Measurements from ENCODE around the gene CYP51A1. TPM values are rescaled to one million over a fixed set of nuclear protein-coding genes. Genes with fewer than 3 reads are reported as not detected.
A peak's percentile ranks its signal among the peaks of the same experiment; 100 is the strongest.
"Not testable (repeated sequence)": the region's sequence is repeated elsewhere in the genome, so short reads cannot be mapped to it uniquely, and the experiment has no call there.

Gene CYP51A1
- total RNA-seq = 49.2 and 50.2 TPM in 2 replicates
- long read RNA-seq, transcript CYP51A1-203 (10 exons, 1,729 nt) = minor isoform, 17 of 316 reads
- long read RNA-seq, transcript CYP51A1-201 (10 exons, 3,210 nt) = major isoform, 284 of 316 reads
- long read RNA-seq, partial matches to known transcripts = 8 of 316 reads
- long read RNA-seq, other reads (novel, unspliced or antisense) = 4 of 316 reads

DNA sequence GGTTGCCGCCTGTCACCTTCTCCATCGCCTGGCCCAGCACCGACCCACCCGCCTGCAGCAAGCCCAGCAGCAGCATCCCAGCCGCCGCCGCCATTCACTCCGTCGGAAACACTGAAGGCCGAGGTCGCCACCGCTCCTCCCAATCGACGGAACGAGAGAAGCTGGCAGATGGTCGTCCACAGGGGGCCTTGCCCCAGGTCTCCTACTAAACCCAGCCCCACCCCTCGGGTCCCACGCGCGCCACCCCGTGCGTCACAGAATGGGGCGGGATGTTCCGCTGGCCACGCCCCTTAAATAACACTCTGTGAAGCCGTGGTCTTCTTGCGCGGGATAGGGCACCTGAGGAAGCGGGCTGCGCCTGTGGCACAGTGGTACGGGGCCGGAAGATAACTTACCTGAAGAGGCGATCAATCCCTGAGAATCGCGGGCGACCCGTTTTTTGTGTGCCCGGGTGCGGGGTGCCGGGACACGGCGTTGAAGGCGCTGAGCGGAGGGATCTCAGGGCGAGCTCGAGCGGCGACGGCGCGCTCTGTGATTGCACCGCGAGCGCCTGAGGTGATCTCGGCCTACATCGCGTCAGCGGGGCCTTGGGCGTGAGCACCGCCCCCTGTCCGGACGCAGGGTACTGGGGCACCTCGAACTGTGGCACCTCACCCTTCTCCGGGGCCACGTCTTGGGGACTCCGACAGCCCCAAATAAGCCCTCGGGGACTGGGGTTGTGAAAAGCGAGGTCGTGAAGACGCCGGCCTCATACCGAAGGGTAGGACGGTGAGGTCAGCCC, at the start of gene CYP51A1:
CYP51A1 (minus strand) TSS at position 207 of the 781 bp plus-strand sequence; CDS start at position 94, 113 bp downstream.
- TF ChIP-seq, protein P1, sequence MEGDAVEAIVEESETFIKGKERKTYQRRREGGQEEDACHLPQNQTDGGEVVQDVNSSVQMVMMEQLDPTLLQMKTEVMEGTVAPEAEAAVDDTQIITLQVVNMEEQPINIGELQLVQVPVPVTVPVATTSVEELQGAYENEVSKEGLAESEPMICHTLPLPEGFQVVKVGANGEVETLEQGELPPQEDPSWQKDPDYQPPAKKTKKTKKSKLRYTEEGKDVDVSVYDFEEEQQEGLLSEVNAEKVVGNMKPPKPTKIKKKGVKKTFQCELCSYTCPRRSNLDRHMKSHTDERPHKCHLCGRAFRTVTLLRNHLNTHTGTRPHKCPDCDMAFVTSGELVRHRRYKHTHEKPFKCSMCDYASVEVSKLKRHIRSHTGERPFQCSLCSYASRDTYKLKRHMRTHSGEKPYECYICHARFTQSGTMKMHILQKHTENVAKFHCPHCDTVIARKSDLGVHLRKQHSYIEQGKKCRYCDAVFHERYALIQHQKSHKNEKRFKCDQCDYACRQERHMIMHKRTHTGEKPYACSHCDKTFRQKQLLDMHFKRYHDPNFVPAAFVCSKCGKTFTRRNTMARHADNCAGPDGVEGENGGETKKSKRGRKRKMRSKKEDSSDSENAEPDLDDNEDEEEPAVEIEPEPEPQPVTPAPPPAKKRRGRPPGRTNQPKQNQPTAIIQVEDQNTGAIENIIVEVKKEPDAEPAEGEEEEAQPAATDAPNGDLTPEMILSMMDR (IDR thresholded peaks at IDR 0.05) = peak; percentile 18
- peaks cover 11% of the 10 kb centered on the region for H3K36me3 Mint-ChIP-seq (ENCODE audit: unreplicated experiment)
- no peaks in the 10 kb centered on the region for H3K9me3 Mint-ChIP-seq (ENCODE audit: unreplicated experiment)
- H3K4me3 Mint-ChIP-seq (ENCODE audit: unreplicated experiment) = peak within 1 kb of the TSS; percentile 99
- DNase-seq (ENCODE audit: extremely low spot score, unreplicated experiment) = peak; percentile 98
- no peaks in the 10 kb centered on the region for H3K27me3 Mint-ChIP-seq (ENCODE audit: unreplicated experiment)
- peaks cover 37% of the 10 kb centered on the region for H3K4me1 Mint-ChIP-seq (ENCODE audit: unreplicated experiment)
- peak within 1 kb of the TSS; percentile 100 for H3K27ac Mint-ChIP-seq (ENCODE audit: unreplicated experiment)

- TF ChIP-seq, protein P1 (IDR thresholded peaks at IDR 0.05) = peak; percentile 95
- Mint-ChIP-seq H3K4me1 (ENCODE audit: unreplicated experiment) (peaks cover 12% of the 10 kb centered on the region), H3K27ac (ENCODE audit: unreplicated experiment) (peak within 1 kb of the TSS; percentile 34), H3K36me3 (ENCODE audit: unreplicated experiment) (no peaks in the 10 kb centered on the region), H3K27me3 (ENCODE audit: unreplicated experiment) (no peaks in the 10 kb centered on the region), H3K4me3 (ENCODE audit: unreplicated experiment) (peak within 1 kb of the TSS; percentile 70), H3K9me3 (ENCODE audit: unreplicated experiment) (peaks cover 7% of the 10 kb centered on the region)
- DNase-seq (ENCODE audit: extremely low spot score, unreplicated experiment) = peak; percentile 93
Observed at GRCh38 chr7:92178928-92179924, 44.9 kb upstream of the CYP51A1 start, which contains the start of gene LRRD1. Gene LRRD1, minus strand, starts transcription at chr7:92179142. Its CDS starts 13,940 bp downstream, at chr7:92165202.

GRCh38 chr7:92177362-92177761, 43.1 kb upstream of the CYP51A1 start:
- no peaks in the 10 kb centered on the region for H3K36me3 Mint-ChIP-seq (ENCODE audit: unreplicated experiment)
- H3K27ac Mint-ChIP-seq (ENCODE audit: unreplicated experiment) = no peak overlapping the region
- H3K9me3 Mint-ChIP-seq (ENCODE audit: unreplicated experiment) = peaks cover 4% of the 10 kb centered on the region
- no peak for DNase-seq (ENCODE audit: extremely low spot score, unreplicated experiment)
- TF ChIP-seq, protein P1 (IDR thresholded peaks at IDR 0.05) = no peak
- H3K4me3 Mint-ChIP-seq (ENCODE audit: unreplicated experiment) = no peak overlapping the region
- H3K27me3 Mint-ChIP-seq (ENCODE audit: unreplicated experiment) = peaks cover 15% of the 10 kb centered on the region
- H3K4me1 Mint-ChIP-seq (ENCODE audit: unreplicated experiment) = peaks cover 12% of the 10 kb centered on the region

GRCh38 chr7:92169529-92169928, 35.3 kb upstream of the CYP51A1 start:
- H3K9me3 Mint-ChIP-seq (ENCODE audit: unreplicated experiment); H3K4me3 Mint-ChIP-seq (ENCODE audit: unreplicated experiment); H3K4me1 Mint-ChIP-seq (ENCODE audit: unreplicated experiment); H3K36me3 Mint-ChIP-seq (ENCODE audit: unreplicated experiment); H3K27ac Mint-ChIP-seq (ENCODE audit: unreplicated experiment); DNase-seq (ENCODE audit: extremely low spot score, unreplicated experiment): not testable (repeated sequence)
- H3K27me3 Mint-ChIP-seq (ENCODE audit: unreplicated experiment) = peaks cover 31% of the 10 kb centered on the region

DNA sequence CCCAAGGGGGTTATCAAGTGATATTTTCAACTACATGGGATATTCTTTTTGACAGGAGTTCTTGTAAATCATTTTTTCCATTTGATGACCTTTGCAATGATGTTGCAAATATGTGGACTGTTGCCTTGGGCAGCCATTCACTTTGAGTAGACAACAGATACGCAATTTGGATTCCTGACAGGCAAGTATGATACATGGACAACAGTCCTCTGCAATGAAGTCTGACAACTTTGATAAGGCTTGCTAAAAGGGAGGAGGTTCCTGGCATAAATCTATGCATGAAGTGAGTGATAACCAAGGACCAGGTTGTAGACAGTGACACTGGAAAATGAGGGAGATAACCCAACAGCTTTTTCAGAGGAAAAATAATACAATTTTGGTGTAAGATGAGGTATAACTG, 27.0 kb upstream of the CYP51A1 start:
- Mint-ChIP-seq H3K4me1 (ENCODE audit: unreplicated experiment) (no peaks in the 10 kb centered on the region), H3K4me3 (ENCODE audit: unreplicated experiment) (no peak overlapping the region), H3K27me3 (ENCODE audit: unreplicated experiment) (peaks cover 30% of the 10 kb centered on the region), H3K36me3 (ENCODE audit: unreplicated experiment) (no peaks in the 10 kb centered on the region), H3K27ac (ENCODE audit: unreplicated experiment) (no peak overlapping the region), H3K9me3 (ENCODE audit: unreplicated experiment) (no peaks in the 10 kb centered on the region)
- TF ChIP-seq, protein P1 (IDR thresholded peaks at IDR 0.05) = no peak
- DNase-seq (ENCODE audit: extremely low spot score, unreplicated experiment) = no peak

Data from osteocyte (in vitro differentiated cells).